Measurements from ENCODE around the gene NRXN3.

The NRXN3 gene

GRCh38 chr14:79407572-79407971 lies 1237.4 kb downstream of the NRXN3 start:
- DNase-seq = no peak

- DNase-seq = no peak
Observed at GRCh38 chr14:79408696-79409095, 1238.5 kb downstream of the NRXN3 start.

GRCh38 chr14:79411403-79412174 lies 1241.4 kb downstream of the NRXN3 start:
- no peak for DNase-seq

GRCh38 chr14:79412822-79413221 lies 1242.6 kb downstream of the NRXN3 start:
- no peak for DNase-seq

- no peak for DNase-seq
Observed at GRCh38 chr14:79413734-79414428, 1243.7 kb downstream of the NRXN3 start.

- DNase-seq = no peak
Observed at GRCh38 chr14:79415726-79416125, 1245.6 kb downstream of the NRXN3 start.

GRCh38 chr14:79417961-79418360 lies 1247.8 kb downstream of the NRXN3 start:
- no peak for DNase-seq

GRCh38 chr14:79418649-79419415 lies 1248.7 kb downstream of the NRXN3 start:
- DNase-seq = no peak

GRCh38 chr14:79419571-79420327 lies 1249.6 kb downstream of the NRXN3 start:
- no peak for DNase-seq

GRCh38 chr14:79420725-79421124 lies 1250.6 kb downstream of the NRXN3 start:
- no peak for DNase-seq

GRCh38 chr14:79421811-79422210 lies 1251.6 kb downstream of the NRXN3 start:
- no peak for DNase-seq

GRCh38 chr14:79424462-79424861 lies 1254.3 kb downstream of the NRXN3 start:
- no peak for DNase-seq

- DNase-seq = no peak
Observed at GRCh38 chr14:79426103-79426755, 1256.1 kb downstream of the NRXN3 start.

GRCh38 chr14:79432640-79433039 lies 1262.5 kb downstream of the NRXN3 start:
- DNase-seq = no peak

GRCh38 chr14:79436335-79436734 lies 1266.2 kb downstream of the NRXN3 start:
- no peak for DNase-seq

GRCh38 chr14:79437951-79438350 lies 1267.8 kb downstream of the NRXN3 start:
- no peak for DNase-seq

- no peak for DNase-seq
Observed at GRCh38 chr14:79438696-79439342, 1268.6 kb downstream of the NRXN3 start.

- DNase-seq = no peak
Observed at GRCh38 chr14:79442786-79443185, 1272.6 kb downstream of the NRXN3 start.

- no peak for DNase-seq
Observed at GRCh38 chr14:79443602-79444001, 1273.4 kb downstream of the NRXN3 start.

- no peak for DNase-seq
Observed at GRCh38 chr14:79448960-79449359, 1278.8 kb downstream of the NRXN3 start.

GRCh38 chr14:79451601-79452000 lies 1281.4 kb downstream of the NRXN3 start:
- DNase-seq = no peak

- no peak for DNase-seq
Observed at GRCh38 chr14:79453276-79453675, 1283.1 kb downstream of the NRXN3 start.

Measured in NCI-H526 treated with DMSO at 0.1 percent for 48 hours (cell line).